Esophagus squamous epithelium (tissue), 4 donors: ENCODE measurements around the gene FAM131C.
A peak's percentile ranks its signal among the peaks of the same experiment; 100 is the strongest.

Source experiments
- CTCF ChIP-seq, 6 experiments: fragments of 450-650 bp in 4 of 6; fragments of 200-600 bp in 2 of 6; sonication (generic) in 2 of 6; IDR thresholded peaks; one replicate each; pipeline ENCODE4 v1.5.1; 2016 to 2019; ENCODE audit warnings: antibody characterized with exemption in 6 of 6, mild to moderate bottlenecking in 4 of 6, moderate library complexity in 4 of 6
- POLR2A ChIP-seq, 4 donors: fragments of 450-650 bp; IDR thresholded peaks; one replicate each; pipeline ENCODE4 v1.6.1; 2017; ENCODE audit warnings: antibody characterized with exemption in 4 of 4, mild to moderate bottlenecking in 4 of 4, moderate library complexity in 3 of 4

DNA sequence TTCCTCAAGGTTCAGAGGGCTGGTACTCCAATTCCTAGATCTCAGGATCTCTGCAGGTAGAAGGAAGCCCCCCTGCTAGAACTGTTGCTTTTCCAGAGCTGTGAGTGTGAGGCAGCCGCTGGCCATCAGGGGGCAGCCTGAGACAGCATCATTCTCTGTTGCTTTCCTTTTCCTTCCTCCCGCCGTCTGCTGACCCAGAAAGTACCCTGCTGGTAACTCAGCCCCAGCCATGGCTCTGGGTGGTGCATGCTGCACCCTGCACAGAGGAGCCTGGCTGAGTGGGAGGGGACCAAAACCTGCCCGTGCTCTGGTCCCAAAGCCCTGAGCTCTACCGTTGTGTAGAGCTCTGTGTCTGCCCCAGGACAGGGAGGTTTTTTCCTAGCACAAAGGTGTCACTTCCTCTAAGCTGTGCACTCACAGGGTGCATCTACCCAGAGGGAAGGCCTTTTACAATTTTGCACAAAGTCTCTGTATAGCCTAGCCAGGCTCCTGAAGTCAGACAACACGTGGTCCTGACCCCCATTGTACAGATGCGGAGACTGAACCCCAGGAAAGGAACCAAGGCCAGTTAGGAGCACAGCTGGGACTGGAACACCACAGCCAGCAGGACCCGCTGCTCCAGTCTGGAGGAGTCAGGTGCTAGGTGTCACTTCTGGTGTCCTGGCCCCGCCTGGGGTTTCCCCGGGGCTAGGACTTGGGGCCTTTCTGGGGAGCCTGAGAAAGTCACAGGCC is 5.6 kb upstream of the FAM131C start:
- peak; percentile 85 to 96 (median 93) for TF ChIP-seq CTCF (IDR thresholded peaks at IDR 0.05)
- no peak for TF ChIP-seq POLR2A (IDR thresholded peaks at IDR 0.05)
